Kidney (tissue), 14 donors: ENCODE data around the gene CX3CR1. TPM values are rescaled to one million over a fixed set of nuclear protein-coding genes. Genes with fewer than 3 reads are reported as not detected.

Experiments
- DNase-seq, 5 donors: peaks; one replicate each; pipeline ENCODE4 v3.0.0-alpha.2; 2013 to 2020
- FAIRE-seq: peaks from 2 replicates; lab custom pipeline; 2012; peaks lifted over from hg19 to GRCh38; lab: Jason Lieb, UNC
- H3K27ac ChIP-seq, 2 donors: one replicate each; pipeline ENCODE4 v1.7.0; 2013; ENCODE audit warnings: low read depth in 2 of 2, low read length in 2 of 2, inconsistent platforms in 1 of 2
- H3K27me3 ChIP-seq: one replicate; pipeline ENCODE4 v1.7.1; 2013; ENCODE audit warnings: low read length, inconsistent platforms; ENCODE audit not compliant: control insufficient read depth, insufficient read depth
- H3K36me3 ChIP-seq, 3 donors: one replicate each; pipeline versions ENCODE4 v1.7.0 to v1.7.1; 2013; ENCODE audit warnings: low read length in 3 of 3, control low read depth in 1 of 3, inconsistent platforms in 1 of 3; ENCODE audit not compliant: insufficient read depth in 3 of 3, control insufficient read depth in 2 of 3
- H3K4me1 ChIP-seq, 3 donors: one replicate each; pipeline versions ENCODE4 v1.7.0 to v1.7.1; 2013; ENCODE audit warnings: low read length in 3 of 3, inconsistent platforms in 1 of 3, low read depth in 1 of 3; ENCODE audit not compliant: control insufficient read depth in 2 of 3, insufficient read depth in 2 of 3
- H3K4me3 ChIP-seq, 3 donors: one replicate each; pipeline versions ENCODE4 v1.7.0 to v1.8.1; 2013; ENCODE audit warnings: low read length in 3 of 3, control low read depth in 1 of 3, inconsistent platforms in 1 of 3
- H3K9ac ChIP-seq, 3 donors: one replicate each; pipeline versions ENCODE4 v1.7.0 to v1.7.1; 2013; ENCODE audit warnings: low read length in 3 of 3, control low read depth in 1 of 3, inconsistent platforms in 1 of 3
- H3K9me3 ChIP-seq, 3 donors: one replicate each; pipeline versions ENCODE4 v1.7.0 to v1.7.1; 2013; ENCODE audit warnings: low read length in 3 of 3, control low read depth in 1 of 3, inconsistent platforms in 1 of 3; ENCODE audit not compliant: control insufficient read depth in 2 of 3, insufficient read depth in 1 of 3
- CTCF ChIP-seq: IDR thresholded peaks from 3 replicates; pipeline ENCODE4 v1.5.1; 2012; ENCODE audit warnings: mild to moderate bottlenecking, moderate library complexity, borderline replicate concordance; ENCODE audit not compliant: insufficient read depth; ENCODE audit errors: extremely low read depth
- intact Hi-C: fragments of 100-400 bp; cut with DNase I; formaldehyde crosslinking; loops from one replicate; pipeline ENCODE4 v1.11.1; 2022
- polyA plus RNA-seq: library from polyadenylated mRNA; stranded (reverse); fragments of 350-450 nt; fragmentation: Illumina TruSeq; extraction: RNeasy Lipid Tissue Mini Kit (QIAGEN cat#74804); gene quantifications from one replicate; pipeline ENCODE4 v1.2.3, GENCODE V29; 2014; ENCODE audit warnings: low read depth, low replicate concordance; ENCODE audit not compliant: insufficient read depth
- total RNA-seq: library from RNA; stranded (reverse); fragmentation: NEBNext Ultra II Directional; extraction: Animal tissue kit (Norgen Biotek cat#: 25700); gene quantifications from one replicate; pipeline ENCODE4 v1.2.1, GENCODE V29; 2021
- donor health status: control.
- donor health status: control.
- donor health status: control.
- donor health status: control.
- donor health status: control.
- donor health status: DM: yes; HTN: yes; CAD: no.
- donor health status: Normal renal cell carcinoma (clear cell type).

Gene CX3CR1
- total and polyA plus RNA-seq, 2 donors from 2014 or later = 0.99 to 4.4 TPM

GRCh38 chr3:39302178-39302577, 22.3 kb upstream of the CX3CR1 start:
- no peak overlapping the region for H3K27ac ChIP-seq
- H3K9me3 ChIP-seq = peaks cover 0 to 9% (median 0%) of the 10 kb centered on the region in 3 donors
- no peaks in the 10 kb centered on the region for H3K4me1 ChIP-seq
- H3K4me3 ChIP-seq = no peak overlapping the region
- DNase-seq (no peak), FAIRE-seq (no peak)
- H3K27me3 ChIP-seq = no peaks in the 10 kb centered on the region
- intact Hi-C loops = no loop called here
- H3K9ac ChIP-seq = no peak overlapping the region
- TF ChIP-seq CTCF = no peak
- no peaks in the 10 kb centered on the region for H3K36me3 ChIP-seq

- Histone ChIP-seq H3K36me3 (no peaks in the 10 kb centered on the region), H3K9ac (no peak overlapping the region), H3K9me3 (peaks cover 0 to 9% (median 0%) of the 10 kb centered on the region in 3 donors), H3K27ac (no peak overlapping the region), H3K4me3 (no peak overlapping the region), H3K4me1 (no peaks in the 10 kb centered on the region), H3K27me3 (no peaks in the 10 kb centered on the region)
- DNase-seq (no peak), FAIRE-seq (no peak)
- intact Hi-C loops = no loop called here
- no peak for TF ChIP-seq CTCF
Observed at GRCh38 chr3:39299279-39299678, 19.4 kb upstream of the CX3CR1 start.

GRCh38 chr3:39296197-39297077, 16.6 kb upstream of the CX3CR1 start:
- FAIRE-seq (no peak), DNase-seq (no peak)
- Histone ChIP-seq H3K9ac (no peak overlapping the region), H3K4me1 (no peaks in the 10 kb centered on the region), H3K4me3 (no peak overlapping the region), H3K36me3 (no peaks in the 10 kb centered on the region), H3K9me3 (peaks cover 0 to 9% (median 0%) of the 10 kb centered on the region in 3 donors), H3K27ac (no peak overlapping the region), H3K27me3 (no peaks in the 10 kb centered on the region)
- intact Hi-C loops = no loop called here
- TF ChIP-seq CTCF = no peak
